SK-N-MC (cell line): ENCODE data around the gene FBXO38.

ENCODE experiments used
- DNase-seq: peaks from one replicate; pipeline ENCODE4 v3.0.0-alpha.2; 2011; ENCODE audit warnings: low read depth, low spot score
- H3K27ac ChIP-seq: fragments of 200-600 bp; sonication (generic); 2 replicates; pipeline ENCODE4 v1.5.1; 2016; ENCODE audit warnings: mixed run types
- H3K36me3 ChIP-seq: fragments of 200-600 bp; sonication (generic); 2 replicates; pipeline ENCODE4 v1.6.1; 2017; ENCODE audit warnings: antibody characterized with exemption, low read length, mixed read lengths; ENCODE audit not compliant: insufficient read depth
- H3K4me3 ChIP-seq: fragments of 200-600 bp; sonication (generic); 2 replicates; pipeline ENCODE4 v1.5.1; 2016
- H3K9ac ChIP-seq: fragments of 200-600 bp; sonication (generic); 2 replicates; pipeline ENCODE4 v1.8.0; 2017; ENCODE audit warnings: mixed run types, mixed read lengths; ENCODE audit not compliant: insufficient read length
- H3K9me3 ChIP-seq: fragments of 200-600 bp; sonication (generic); 2 replicates; pipeline ENCODE4 v1.6.1; 2017; ENCODE audit warnings: low read depth, mild to moderate bottlenecking, antibody characterized with exemption, low read length, moderate library complexity, mixed read lengths
- EZH2 ChIP-seq: fragments of 200-600 bp; sonication (generic); IDR thresholded peaks from one replicate; pipeline ENCODE4 v1.6.1; 2017; ENCODE audit warnings: antibody characterized with exemption
- FOXP2 ChIP-seq: optimal IDR thresholded peaks from 2 replicates; pipeline ENCODE3; 2011; ENCODE audit warnings: mild to moderate bottlenecking, moderate library complexity; ENCODE audit not compliant: insufficient read depth; ENCODE audit errors: extremely low read length, control extremely low read depth
- POLR2AphosphoS5 ChIP-seq: IDR thresholded peaks from 2 replicates; pipeline ENCODE4 v1.6.1; 2012; ENCODE audit warnings: mild to moderate bottlenecking, low read depth, low read length, borderline replicate concordance

Gene FBXO38

GRCh38 chr5:148379340-148379739 lies 4.4 kb upstream of the FBXO38 start:
- Histone ChIP-seq H3K9me3 (no peaks in the 10 kb centered on the region), H3K27ac (no peak overlapping the region), H3K4me3 (no peak overlapping the region), H3K36me3 (no peaks in the 10 kb centered on the region), H3K9ac (no peak overlapping the region)
- DNase-seq: no peak
- TF ChIP-seq EZH2 (no peak), FOXP2 (no peak), POLR2AphosphoS5 (no peak)

GRCh38 chr5:148381906-148382305 lies 1.9 kb upstream of the FBXO38 start:
- TF ChIP-seq POLR2AphosphoS5 (no peak), EZH2 (no peak)
- no peak for DNase-seq
- H3K27ac ChIP-seq: no peak overlapping the region
- no peak overlapping the region for H3K4me3 ChIP-seq
- H3K9me3 ChIP-seq: no peaks in the 10 kb centered on the region
- no peak overlapping the region for H3K9ac ChIP-seq
- no peaks in the 10 kb centered on the region for H3K36me3 ChIP-seq

- H3K9ac ChIP-seq: peak overlapping the region; percentile 97
- peak overlapping the region; percentile 66 for H3K27ac ChIP-seq
- H3K36me3 ChIP-seq: no peaks in the 10 kb centered on the region
- peak overlapping the region; percentile 94 for H3K4me3 ChIP-seq
- H3K9me3 ChIP-seq: no peaks in the 10 kb centered on the region
- no peak for DNase-seq
- TF ChIP-seq EZH2: no peak
- TF ChIP-seq POLR2AphosphoS5: no peak
- TF ChIP-seq FOXP2: no peak
Observed at GRCh38 chr5:148382961-148383360, 797 bp upstream of the FBXO38 start.

- H3K9me3 ChIP-seq: no peaks in the 10 kb centered on the region
- no peak for DNase-seq
- H3K27ac ChIP-seq: no peak overlapping the region
- peaks cover 3% of the 10 kb centered on the region; the same call in 1 of the 2 replicates for H3K36me3 ChIP-seq
- peak overlapping the region; percentile 94 for H3K4me3 ChIP-seq
- no peak for TF ChIP-seq POLR2AphosphoS5
- H3K9ac ChIP-seq: peak overlapping the region; percentile 97
Observed at GRCh38 chr5:148384380-148384737, 601 bp downstream of the FBXO38 start.

- peak overlapping the region; percentile 97 for H3K9ac ChIP-seq
- H3K27ac ChIP-seq: no peak overlapping the region
- H3K36me3 ChIP-seq: peaks cover 3% of the 10 kb centered on the region; the same call in 1 of the 2 replicates
- TF ChIP-seq EZH2 (no peak), POLR2AphosphoS5 (no peak), FOXP2 (no peak)
- no peak for DNase-seq
- no peaks in the 10 kb centered on the region for H3K9me3 ChIP-seq
- H3K4me3 ChIP-seq: peak overlapping the region; percentile 94
Observed at GRCh38 chr5:148385094-148385493, 1.3 kb downstream of the FBXO38 start.

- no peaks in the 10 kb centered on the region for H3K9me3 ChIP-seq
- no peak for DNase-seq
- no peak overlapping the region for H3K9ac ChIP-seq
- no peak overlapping the region for H3K27ac ChIP-seq
- no peak overlapping the region for H3K4me3 ChIP-seq
- no peak for TF ChIP-seq FOXP2
- peaks cover 3% of the 10 kb centered on the region; the same call in 1 of the 2 replicates for H3K36me3 ChIP-seq
Observed at GRCh38 chr5:148386041-148386440, 2.3 kb downstream of the FBXO38 start.

GRCh38 chr5:148387325-148387724 lies 3.6 kb downstream of the FBXO38 start:
- TF ChIP-seq POLR2AphosphoS5 (no peak), FOXP2 (no peak), EZH2 (no peak)
- peaks cover 3% of the 10 kb centered on the region; the same call in 1 of the 2 replicates for H3K36me3 ChIP-seq
- H3K9me3 ChIP-seq: no peaks in the 10 kb centered on the region
- no peak overlapping the region for H3K4me3 ChIP-seq
- DNase-seq: no peak
- no peak overlapping the region for H3K9ac ChIP-seq
- no peak overlapping the region for H3K27ac ChIP-seq

- no peak overlapping the region for H3K27ac ChIP-seq
- TF ChIP-seq FOXP2 (no peak), POLR2AphosphoS5 (no peak), EZH2 (no peak)
- no peak overlapping the region for H3K9ac ChIP-seq
- peaks cover 3% of the 10 kb centered on the region; the same call in 1 of the 2 replicates for H3K36me3 ChIP-seq
- no peak overlapping the region for H3K4me3 ChIP-seq
- H3K9me3 ChIP-seq: no peaks in the 10 kb centered on the region
- no peak for DNase-seq
Observed at GRCh38 chr5:148388696-148389095, 4.9 kb downstream of the FBXO38 start.

GRCh38 chr5:148390914-148391313 lies 7.2 kb downstream of the FBXO38 start:
- no peak for TF ChIP-seq FOXP2
- TF ChIP-seq POLR2AphosphoS5: no peak
- DNase-seq: no peak
- Histone ChIP-seq H3K4me3 (no peak overlapping the region), H3K9me3 (no peaks in the 10 kb centered on the region), H3K36me3 (peaks cover 14% of the 10 kb centered on the region), H3K9ac (no peak overlapping the region), H3K27ac (no peak overlapping the region)
